HG03039 (cell line): ENCODE measurements around the gene RIN1.
A peak's percentile ranks its signal among the peaks of the same experiment; 100 is the strongest.
"Not testable (repeated sequence)": the region's sequence is repeated elsewhere in the genome, so short reads cannot be mapped to it uniquely, and the experiment has no call there.

Source experiments
- ATAC-seq: cut with Tn5 transposase; IDR thresholded peaks from one replicate; pipeline ENCODE4 v1.9.1; 2021; ENCODE audit warnings: mild to moderate bottlenecking, moderate library complexity; ENCODE audit not compliant: unreplicated experiment

RIN1 gene

DNA sequence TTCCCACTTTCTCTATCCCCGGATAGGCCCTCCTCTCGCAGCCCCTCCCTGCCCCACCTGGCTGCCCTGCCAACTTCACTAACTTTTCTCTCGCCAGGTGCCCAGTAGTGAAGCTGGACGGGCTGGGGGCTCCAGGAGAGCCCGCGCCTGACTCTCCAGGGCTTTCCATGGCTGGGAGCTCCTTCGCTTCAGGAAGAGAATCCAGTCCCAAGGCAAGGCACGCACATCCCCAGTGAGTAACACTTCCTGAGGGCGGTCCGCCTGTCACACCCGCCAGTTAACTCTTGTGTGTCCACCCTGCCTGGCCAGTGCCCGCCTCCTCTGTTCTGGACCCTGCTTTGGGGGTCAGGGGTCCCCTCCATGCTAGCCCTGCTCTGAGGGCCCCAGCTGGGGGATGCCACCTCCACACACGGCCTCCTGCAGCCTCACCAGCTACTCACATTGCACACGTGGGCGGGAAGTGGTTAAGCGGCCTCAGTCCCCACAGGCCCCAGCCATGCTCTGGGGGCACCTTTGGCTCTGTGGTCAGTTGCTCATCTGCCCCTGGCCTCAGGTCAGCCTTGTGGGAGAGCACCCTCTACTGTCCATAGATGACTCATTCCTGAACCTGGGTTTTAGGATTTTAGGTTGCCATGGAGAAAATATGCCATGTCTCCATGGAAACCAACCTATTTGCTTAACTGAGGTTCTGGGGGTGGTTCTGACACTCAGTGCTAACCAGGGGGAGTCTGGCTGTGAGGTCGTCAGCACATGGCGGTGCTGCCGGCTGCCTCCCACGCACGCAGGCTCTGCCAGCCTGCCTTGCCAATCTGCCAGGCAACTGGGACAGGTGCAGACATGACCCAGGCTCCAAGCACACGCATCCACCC lies at the start of gene RIN1:
RIN1 (minus strand) TSS at position 201 of the 869 bp plus-strand sequence; CDS start at position 169, 32 bp downstream.
- ATAC-seq: peak; percentile 39

- ATAC-seq: not testable (repeated sequence)
Measured at GRCh38 chr11:66384316-66384715, 48.1 kb upstream of the RIN1 start.

DNA sequence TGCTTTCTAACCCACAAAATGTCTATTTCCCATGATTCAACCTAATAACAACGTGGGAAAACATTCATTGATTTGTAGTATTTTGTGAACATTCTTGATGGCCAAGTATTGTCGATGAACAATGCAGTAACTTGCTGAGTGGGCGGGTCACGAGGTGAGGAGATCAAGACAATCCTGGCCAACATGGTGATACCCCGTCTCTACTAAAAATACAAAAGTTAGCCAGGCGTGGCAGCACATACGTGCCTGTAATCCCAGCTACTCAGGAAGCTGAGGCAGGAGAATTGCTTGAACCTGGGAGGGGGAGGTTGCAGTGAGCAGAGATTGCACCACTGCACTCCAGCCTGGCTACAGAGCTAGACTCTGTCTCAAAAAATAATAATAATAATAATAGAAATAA lies 44.0 kb upstream of the RIN1 start:
- ATAC-seq: not testable (repeated sequence)

- not testable (repeated sequence) for ATAC-seq
Measured at GRCh38 chr11:66373690-66374287, 37.6 kb upstream of the RIN1 start.

- ATAC-seq: no peak
Measured at GRCh38 chr11:66373265-66373664, 37.0 kb upstream of the RIN1 start.

DNA sequence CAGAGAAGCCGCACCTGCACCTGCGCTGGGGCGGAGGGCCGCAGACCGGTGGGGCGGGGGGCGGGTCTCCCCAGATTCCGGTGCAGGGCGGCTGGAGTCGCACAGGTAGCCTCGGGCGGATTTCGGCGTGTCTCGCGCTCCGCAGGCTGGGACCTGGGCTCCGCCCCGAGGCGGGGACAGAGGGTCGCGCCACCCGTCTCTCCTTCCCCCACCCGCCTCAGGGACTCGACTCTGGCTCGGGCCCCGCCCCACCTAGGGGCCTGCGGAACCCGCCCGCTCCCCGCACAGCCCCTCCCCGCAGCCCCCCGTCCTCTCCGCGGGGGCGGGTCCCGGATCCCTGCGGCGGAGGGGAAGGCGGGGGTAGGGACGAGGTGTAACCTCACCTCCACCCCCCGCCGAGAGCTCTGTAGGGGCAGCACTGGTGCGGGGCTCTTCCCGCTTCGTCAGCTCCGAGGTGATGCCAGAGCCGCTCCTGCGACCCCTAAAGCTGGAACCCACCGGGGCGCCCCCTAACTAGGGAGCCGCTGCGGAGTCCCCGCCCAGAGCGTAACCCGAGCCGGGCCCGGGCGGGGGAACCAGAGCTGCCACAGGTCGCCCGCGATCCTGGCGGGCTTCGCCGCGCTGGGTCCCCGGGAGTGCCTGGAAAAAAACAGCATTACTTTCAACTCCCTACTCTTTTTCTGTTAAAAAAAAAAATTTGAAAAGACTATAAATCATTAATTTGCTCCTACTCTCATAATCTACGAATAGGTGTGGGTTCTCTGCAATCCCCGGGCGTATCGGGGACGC lies 35.6 kb upstream of the RIN1 start, which contains the start of gene SLC29A2:
SLC29A2 (minus strand) TSS at position 134 of the 789 bp plus-strand sequence. CDS start 169 bp downstream, outside the sequence.
- peak; percentile 66 for ATAC-seq

- ATAC-seq: no peak
Measured at GRCh38 chr11:66369073-66369894, 33.0 kb upstream of the RIN1 start.

GRCh38 chr11:66368484-66368883 lies 32.2 kb upstream of the RIN1 start:
- ATAC-seq: no peak

- ATAC-seq: no peak
Measured at GRCh38 chr11:66367561-66368312, 31.5 kb upstream of the RIN1 start.

- no peak for ATAC-seq
Measured at GRCh38 chr11:66366844-66367477, 30.7 kb upstream of the RIN1 start.

DNA sequence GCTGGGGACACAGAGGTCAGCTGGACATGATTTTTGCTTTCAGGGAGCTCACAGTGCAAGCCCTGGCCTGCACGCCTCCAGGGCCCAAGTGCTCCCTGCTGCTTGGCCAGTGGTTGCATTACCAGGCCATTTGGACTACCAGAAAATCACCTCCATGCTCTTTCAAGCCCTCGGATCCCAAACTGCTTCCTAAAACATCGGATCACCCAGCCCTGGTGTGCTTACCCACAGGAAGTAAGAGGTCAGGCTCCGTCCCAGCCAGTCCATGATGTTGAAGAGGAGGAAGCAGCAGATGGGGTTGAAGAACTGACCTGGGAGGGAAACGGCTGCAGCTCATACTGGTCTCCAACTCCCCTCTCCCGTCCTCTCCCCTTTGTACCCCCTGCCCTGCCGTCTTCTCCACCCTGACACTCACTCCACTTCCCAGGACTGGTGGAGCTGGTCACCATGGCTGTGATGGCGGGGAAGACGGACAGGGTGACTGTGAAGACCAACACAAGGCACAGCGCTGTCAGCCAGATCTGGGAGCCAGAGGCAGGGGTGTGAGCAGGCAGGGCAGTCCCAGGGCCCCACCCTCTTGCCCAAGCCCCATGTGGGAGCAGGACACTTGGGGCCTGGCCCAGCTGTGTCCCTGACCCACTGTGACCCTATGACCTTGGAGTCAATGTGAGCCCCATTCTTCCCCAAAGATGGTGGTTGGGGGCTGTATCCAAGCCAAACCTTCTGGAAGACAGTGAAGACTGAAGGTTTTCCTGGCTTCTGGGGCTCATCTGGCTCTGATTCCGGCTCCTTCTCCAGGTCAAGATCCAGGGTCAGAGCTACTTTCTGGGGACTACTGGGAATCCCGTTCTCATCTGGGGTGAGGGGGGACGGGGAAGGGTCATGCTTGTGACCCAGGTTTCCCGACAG lies 29.7 kb upstream of the RIN1 start:
- ATAC-seq: no peak

- ATAC-seq: no peak
Measured at GRCh38 chr11:66365166-66365565, 28.9 kb upstream of the RIN1 start.

DNA sequence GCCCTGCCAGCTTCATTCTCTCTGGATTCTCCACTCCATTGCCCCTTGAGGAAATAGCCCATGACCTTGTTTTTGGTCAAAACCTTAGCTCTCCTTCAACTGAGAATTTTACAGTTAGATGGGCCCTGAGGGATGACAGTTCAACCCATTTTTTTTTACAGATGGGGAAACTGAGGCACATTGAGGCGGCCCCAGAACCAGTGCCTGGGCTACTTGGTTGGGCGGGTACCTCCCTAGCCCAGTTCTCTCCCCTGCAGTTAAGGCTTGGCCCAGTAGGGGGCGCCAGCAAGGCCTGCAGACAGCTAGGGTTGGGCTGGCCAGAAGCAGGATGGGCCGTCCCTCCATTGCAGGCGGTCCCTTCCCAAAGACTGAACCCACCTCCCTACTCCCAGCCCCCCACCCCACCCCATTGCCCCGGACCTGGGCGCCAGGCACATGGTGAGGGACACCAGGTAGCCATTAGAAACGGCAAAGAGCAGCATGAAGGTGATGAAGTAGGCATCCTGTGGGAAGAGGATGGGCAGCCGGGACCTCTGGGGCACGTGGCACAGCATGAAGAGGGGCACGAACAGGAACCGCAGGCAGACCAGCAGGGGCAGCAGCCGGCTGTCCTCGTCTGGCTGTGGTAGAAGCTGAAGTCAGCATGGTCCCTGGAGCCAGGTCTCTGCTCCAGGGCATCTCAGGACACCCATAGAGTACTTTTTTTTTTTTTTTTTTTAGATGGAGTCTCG lies 27.7 kb upstream of the RIN1 start:
- ATAC-seq: no peak

- no peak for ATAC-seq
Measured at GRCh38 chr11:66363187-66363601, 27.0 kb upstream of the RIN1 start.

DNA sequence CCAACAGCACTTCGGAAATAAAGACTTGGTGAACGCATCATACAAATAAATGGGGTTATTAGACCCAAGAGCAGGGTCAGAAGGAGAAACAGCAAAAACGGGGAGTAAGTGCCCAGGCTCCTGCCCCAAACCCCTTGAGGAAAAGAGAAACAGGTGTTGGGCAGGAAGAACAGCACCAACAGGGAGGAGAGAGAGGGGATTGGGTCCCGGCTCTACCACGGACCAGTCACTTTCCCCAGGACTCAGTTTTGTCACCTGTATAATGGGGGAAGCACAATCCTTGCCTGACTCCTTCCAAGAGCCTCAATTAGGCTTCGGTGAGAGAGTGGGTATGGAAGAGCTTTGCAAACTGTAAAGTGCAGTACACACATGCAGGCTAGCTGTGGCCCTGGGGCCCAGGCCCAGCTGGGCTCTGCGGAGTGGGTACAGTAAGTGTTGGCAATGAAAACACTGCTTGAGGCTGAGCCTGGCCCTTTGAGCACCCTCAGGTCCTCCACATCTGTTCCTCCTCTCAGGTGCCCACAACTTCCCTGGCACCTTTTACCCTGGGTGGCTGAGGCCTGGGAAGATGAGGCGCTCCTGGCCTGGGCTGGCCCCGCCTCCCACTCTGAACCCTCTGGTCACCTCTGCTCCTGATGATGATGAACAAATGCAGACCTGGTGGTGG lies 26.4 kb upstream of the RIN1 start:
- ATAC-seq: no peak

GRCh38 chr11:66361502-66361941 lies 25.3 kb upstream of the RIN1 start:
- ATAC-seq: no peak
